Middle frontal gyrus (tissue), 1 donor: ENCODE results near the gene ANKRD28.
"Not testable (repeated sequence)": the region's sequence is repeated elsewhere in the genome, so short reads cannot be mapped to it uniquely, and the experiment has no call there.

Experiments
- DNase-seq: peaks from one replicate; pipeline ENCODE4 v3.0.0-alpha.2; 2015; ENCODE audit warnings: low spot score; ENCODE audit errors: extremely low spot score

ANKRD28 gene

GRCh38 chr3:15774931-15775560 lies 22.7 kb downstream of the ANKRD28 start:
- DNase-seq, result not testable (repeated sequence)

GRCh38 chr3:15771444-15771843 lies 26.3 kb downstream of the ANKRD28 start:
- DNase-seq, result no peak

- DNase-seq, result no peak
These were observed 28.4 kb downstream of the ANKRD28 start for GRCh38 chr3:15769256-15769915.

- no peak for DNase-seq
These were observed 29.1 kb downstream of the ANKRD28 start for GRCh38 chr3:15768421-15769255.

GRCh38 chr3:15766406-15766805 lies 31.4 kb downstream of the ANKRD28 start:
- no peak for DNase-seq

- DNase-seq, result no peak
These were observed 39.5 kb downstream of the ANKRD28 start for GRCh38 chr3:15758295-15758694.

GRCh38 chr3:15757824-15758223 lies 40.0 kb downstream of the ANKRD28 start:
- no peak for DNase-seq

- DNase-seq, result no peak
These were observed 41.3 kb downstream of the ANKRD28 start for GRCh38 chr3:15756505-15756904.

- DNase-seq, result no peak
These were observed 42.0 kb downstream of the ANKRD28 start for GRCh38 chr3:15755780-15756179.

- no peak for DNase-seq
These were observed 42.6 kb downstream of the ANKRD28 start for GRCh38 chr3:15755181-15755580.

- DNase-seq, result no peak
These were observed 43.7 kb downstream of the ANKRD28 start for GRCh38 chr3:15754047-15754446.

GRCh38 chr3:15753056-15753710 lies 44.6 kb downstream of the ANKRD28 start:
- DNase-seq, result no peak

GRCh38 chr3:15750879-15751278 lies 46.9 kb downstream of the ANKRD28 start:
- no peak for DNase-seq

GRCh38 chr3:15750143-15750542 lies 47.6 kb downstream of the ANKRD28 start:
- no peak for DNase-seq

GRCh38 chr3:15745896-15746295 lies 51.9 kb downstream of the ANKRD28 start:
- DNase-seq, result not testable (repeated sequence)

GRCh38 chr3:15744176-15744575 lies 53.6 kb downstream of the ANKRD28 start:
- DNase-seq, result no peak

GRCh38 chr3:15743587-15744009 lies 54.2 kb downstream of the ANKRD28 start:
- no peak for DNase-seq

- DNase-seq, result not testable (repeated sequence)
These were observed 55.5 kb downstream of the ANKRD28 start for GRCh38 chr3:15742236-15742635.

- not testable (repeated sequence) for DNase-seq
These were observed 59.2 kb downstream of the ANKRD28 start for GRCh38 chr3:15738616-15739005.

- DNase-seq, result no peak
These were observed 66.8 kb downstream of the ANKRD28 start for GRCh38 chr3:15731024-15731423.

- DNase-seq, result no peak
These were observed 69.0 kb downstream of the ANKRD28 start for GRCh38 chr3:15728766-15729165.

- no peak for DNase-seq
These were observed 70.9 kb downstream of the ANKRD28 start for GRCh38 chr3:15726881-15727280.
